Esophagus muscularis mucosa (tissue), 4 donors: ENCODE measurements around the gene TP63. TPM values are rescaled to one million over a fixed set of nuclear protein-coding genes. Genes with fewer than 3 reads are reported as not detected.

ENCODE experiments used
- DNase-seq: peaks from one replicate; pipeline ENCODE4 v3.0.0-alpha.2; 2017; ENCODE audit errors: extremely low spot score
- H3K27ac ChIP-seq, 4 donors: fragments of 200-600 bp; sonication (generic); replicated peaks in 1 of 4; 1 replicate in 3 of 4; 2 replicates in 1 of 4; pipeline ENCODE4 v1.5.1; 2016 to 2019; ENCODE audit warnings: mild to moderate bottlenecking in 1 of 4
- H3K27me3 ChIP-seq, 4 donors: fragments of 200-600 bp; sonication (generic); one replicate each; pipeline versions ENCODE4 v1.5.1 to v1.6.0; 2016 to 2019
- H3K36me3 ChIP-seq, 4 donors: fragments of 200-600 bp; sonication (generic); one replicate each; pipeline ENCODE4 v1.5.1; 2016 to 2019
- H3K4me1 ChIP-seq, 4 donors: fragments of 200-600 bp; sonication (generic); one replicate each; pipeline ENCODE4 v1.5.1; 2016 to 2019
- H3K4me3 ChIP-seq, 4 donors: fragments of 200-600 bp; sonication (generic); 1 replicate in 2 of 4; 2 replicates in 2 of 4; pipeline ENCODE4 v1.5.1; 2016 to 2019; ENCODE audit warnings: mild to moderate bottlenecking in 4 of 4, moderate library complexity in 1 of 4
- H3K9me3 ChIP-seq, 4 donors: fragments of 200-600 bp; sonication (generic); 1 replicate in 3 of 4; 2 replicates in 1 of 4; pipeline ENCODE4 v1.5.1; 2016 to 2019
- EP300 ChIP-seq: sonication (generic); formaldehyde crosslinking; IDR thresholded peaks from one replicate; pipeline ENCODE4 v1.6.1; 2017; ENCODE audit warnings: antibody characterized with exemption
- POLR2A ChIP-seq: fragments of 450-650 bp; IDR thresholded peaks from one replicate; pipeline ENCODE4 v1.6.1; 2017; ENCODE audit warnings: antibody characterized with exemption, moderate library complexity, mild to moderate bottlenecking, low read depth
- POLR2AphosphoS5 ChIP-seq, 2 donors: sonication (generic); formaldehyde crosslinking; IDR thresholded peaks; one replicate each; pipeline ENCODE4 v1.6.1; 2017; ENCODE audit warnings: antibody characterized with exemption in 2 of 2
- WGBS: methylation state at CpG from one replicate; pipeline ENCODE4 v1.1.5; 2018; 5-methylcytosine and 5-hydroxymethylcytosine counted together
- intact Hi-C: fragments of 100-400 bp; cut with DNase I; formaldehyde crosslinking; loops from one replicate; pipeline ENCODE4 v1.15.1; 2023
- total RNA-seq, 4 donors: library from RNA; depleted of rRNA; stranded (reverse); fragments of >200 nt; gene quantifications; one replicate each; pipeline versions ENCODE4 v1.1.0 to v1.2.1, GENCODE V29; 2016
- TF ChIP-seq, protein P1 (sequence below), 3 experiments: fragments of 200-600 bp in 2 of 3; fragments of 450-650 bp in 1 of 3; sonication (generic) in 2 of 3; IDR thresholded peaks; one replicate each; pipeline ENCODE4 v1.5.1; 2017 to 2019; ENCODE audit warnings: antibody characterized with exemption in 3 of 3, mild to moderate bottlenecking in 2 of 3, moderate library complexity in 1 of 3

The TP63 gene
- total RNA-seq, 4 donors from 2014 or later: under 0.01 to 0.34 (median 0.21) TPM

DNA sequence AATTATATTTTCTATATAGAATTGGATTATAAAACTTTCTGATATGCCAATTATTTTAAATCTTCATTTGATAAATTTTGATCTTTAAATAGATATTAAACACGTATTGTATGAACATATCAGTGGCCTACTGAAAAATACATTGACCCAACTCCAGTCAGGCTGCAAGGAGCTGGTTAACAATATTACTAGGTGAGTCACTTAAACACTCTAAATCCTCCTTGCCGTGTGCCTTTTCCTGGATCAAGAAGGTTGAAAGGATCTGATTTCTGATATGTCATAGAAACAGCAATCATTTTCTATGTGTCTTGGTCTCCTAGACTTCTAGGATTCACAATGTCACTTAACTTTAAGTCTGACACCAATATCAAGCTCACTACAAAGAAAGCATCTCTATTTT is 123.2 kb downstream of the TP63 start:
- no peaks in the 10 kb centered on the region for H3K27me3 ChIP-seq
- no peak overlapping the region for H3K27ac ChIP-seq
- H3K36me3 ChIP-seq: no peaks in the 10 kb centered on the region
- H3K4me1 ChIP-seq: no peaks in the 10 kb centered on the region
- 87% methylated on average over 2 of the region's 2 CpGs for WGBS
- no peak overlapping the region for H3K4me3 ChIP-seq
- intact Hi-C loops: no loop called here
- H3K9me3 ChIP-seq: peaks cover 0 to 3% (median 0%) of the 10 kb centered on the region in 4 donors
- TF ChIP-seq POLR2A (no peak), EP300 (no peak), POLR2AphosphoS5 (IDR thresholded peaks at IDR 0.05) (no peak)
- TF ChIP-seq, protein P1, sequence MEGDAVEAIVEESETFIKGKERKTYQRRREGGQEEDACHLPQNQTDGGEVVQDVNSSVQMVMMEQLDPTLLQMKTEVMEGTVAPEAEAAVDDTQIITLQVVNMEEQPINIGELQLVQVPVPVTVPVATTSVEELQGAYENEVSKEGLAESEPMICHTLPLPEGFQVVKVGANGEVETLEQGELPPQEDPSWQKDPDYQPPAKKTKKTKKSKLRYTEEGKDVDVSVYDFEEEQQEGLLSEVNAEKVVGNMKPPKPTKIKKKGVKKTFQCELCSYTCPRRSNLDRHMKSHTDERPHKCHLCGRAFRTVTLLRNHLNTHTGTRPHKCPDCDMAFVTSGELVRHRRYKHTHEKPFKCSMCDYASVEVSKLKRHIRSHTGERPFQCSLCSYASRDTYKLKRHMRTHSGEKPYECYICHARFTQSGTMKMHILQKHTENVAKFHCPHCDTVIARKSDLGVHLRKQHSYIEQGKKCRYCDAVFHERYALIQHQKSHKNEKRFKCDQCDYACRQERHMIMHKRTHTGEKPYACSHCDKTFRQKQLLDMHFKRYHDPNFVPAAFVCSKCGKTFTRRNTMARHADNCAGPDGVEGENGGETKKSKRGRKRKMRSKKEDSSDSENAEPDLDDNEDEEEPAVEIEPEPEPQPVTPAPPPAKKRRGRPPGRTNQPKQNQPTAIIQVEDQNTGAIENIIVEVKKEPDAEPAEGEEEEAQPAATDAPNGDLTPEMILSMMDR (IDR thresholded peaks at IDR 0.05): no peak
- DNase-seq: no peak

DNA sequence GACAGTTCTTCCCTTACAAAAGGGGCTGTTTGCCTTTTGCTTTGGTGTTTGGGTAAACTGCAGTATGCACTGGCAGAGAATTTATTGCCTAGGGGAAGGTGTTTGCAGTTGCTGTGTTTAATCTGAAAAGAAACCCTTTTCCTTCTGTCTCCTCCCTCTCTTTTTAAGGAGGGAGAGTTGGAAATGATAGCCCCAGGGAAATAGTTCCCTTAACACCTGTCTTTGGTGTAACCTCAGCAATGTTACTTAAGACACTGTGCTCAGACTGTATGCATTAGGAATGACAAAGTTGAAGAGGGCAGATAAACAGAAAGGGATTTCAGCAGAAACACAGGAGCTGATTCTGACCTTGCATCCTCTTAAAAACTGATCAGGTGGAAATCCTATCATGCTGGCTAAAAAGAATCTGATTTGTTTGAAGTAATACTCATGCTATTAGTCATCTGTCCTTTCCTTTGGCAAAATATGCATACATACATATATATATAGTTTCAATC is 125.4 kb downstream of the TP63 start:
- no peaks in the 10 kb centered on the region for H3K36me3 ChIP-seq
- no peaks in the 10 kb centered on the region for H3K4me1 ChIP-seq
- H3K4me3 ChIP-seq: no peak overlapping the region
- intact Hi-C loops: no loop called here
- no peaks in the 10 kb centered on the region for H3K27me3 ChIP-seq
- H3K9me3 ChIP-seq: no peaks in the 10 kb centered on the region
- DNase-seq: no peak
- H3K27ac ChIP-seq: no peak overlapping the region
- TF ChIP-seq POLR2AphosphoS5 (IDR thresholded peaks at IDR 0.05): no peak
- no peak for TF ChIP-seq POLR2A
- TF ChIP-seq, protein P1 (IDR thresholded peaks at IDR 0.05): no peak
- no peak for TF ChIP-seq EP300

DNA sequence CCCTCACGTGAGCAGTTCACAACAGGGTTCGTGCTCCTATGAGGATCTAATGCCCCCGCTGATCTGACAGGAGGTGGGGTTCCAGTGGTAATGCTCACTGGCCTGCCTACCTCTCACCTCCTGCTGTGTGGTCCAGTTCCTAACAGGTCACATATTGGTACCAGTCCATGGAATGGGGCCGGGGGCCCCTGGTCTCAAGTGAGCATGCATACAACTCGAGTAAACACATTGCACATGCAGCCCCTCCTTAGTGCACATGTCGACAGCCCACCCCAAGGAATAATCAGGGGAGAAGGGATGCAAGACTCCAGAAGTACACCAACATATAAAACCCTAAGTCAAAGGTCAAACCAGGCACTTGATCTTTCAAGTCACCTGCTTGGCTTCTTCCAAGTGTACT is 127.0 kb downstream of the TP63 start:
- Histone ChIP-seq H3K4me1 (no peaks in the 10 kb centered on the region), H3K36me3 (no peaks in the 10 kb centered on the region), H3K4me3 (no peak overlapping the region), H3K27me3 (no peaks in the 10 kb centered on the region), H3K27ac (no peak overlapping the region), H3K9me3 (no peaks in the 10 kb centered on the region)
- no peak for DNase-seq
- TF ChIP-seq, protein P1 (IDR thresholded peaks at IDR 0.05): no peak
- TF ChIP-seq POLR2AphosphoS5 (IDR thresholded peaks at IDR 0.05): no peak
- WGBS: 80% methylated on average over 6 of the region's 6 CpGs
- intact Hi-C loops: no loop called here

DNA sequence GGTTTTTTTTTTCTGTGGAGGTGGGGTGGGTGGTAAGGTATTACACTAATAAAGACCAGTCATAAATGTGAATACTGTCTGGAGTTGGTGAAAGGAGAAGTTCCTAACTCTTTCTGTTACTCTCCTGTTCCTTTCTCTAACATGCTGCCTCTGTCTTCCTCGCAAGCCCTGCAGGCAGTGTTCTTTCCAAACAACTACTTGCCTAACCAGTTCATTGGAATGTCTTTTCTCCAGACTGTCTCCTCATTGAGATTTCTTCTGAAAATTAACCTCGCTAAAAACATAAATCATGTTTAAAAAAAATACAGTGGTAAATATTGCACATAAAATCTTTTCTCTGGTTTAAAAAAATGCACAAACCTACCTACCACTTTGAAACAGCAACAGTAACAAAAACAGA is 135.2 kb downstream of the TP63 start:
- intact Hi-C loops: no loop called here
- DNase-seq: no peak
- WGBS: 60% methylated on average over 2 of the region's 2 CpGs
- Histone ChIP-seq H3K27me3 (no peaks in the 10 kb centered on the region), H3K4me1 (no peaks in the 10 kb centered on the region), H3K27ac (no peak overlapping the region), H3K4me3 (no peak overlapping the region), H3K36me3 (no peaks in the 10 kb centered on the region), H3K9me3 (no peaks in the 10 kb centered on the region)
- no peak for TF ChIP-seq POLR2AphosphoS5 (IDR thresholded peaks at IDR 0.05)
- TF ChIP-seq, protein P1 (IDR thresholded peaks at IDR 0.05): no peak
- no peak for TF ChIP-seq EP300
- TF ChIP-seq POLR2A: no peak

DNA sequence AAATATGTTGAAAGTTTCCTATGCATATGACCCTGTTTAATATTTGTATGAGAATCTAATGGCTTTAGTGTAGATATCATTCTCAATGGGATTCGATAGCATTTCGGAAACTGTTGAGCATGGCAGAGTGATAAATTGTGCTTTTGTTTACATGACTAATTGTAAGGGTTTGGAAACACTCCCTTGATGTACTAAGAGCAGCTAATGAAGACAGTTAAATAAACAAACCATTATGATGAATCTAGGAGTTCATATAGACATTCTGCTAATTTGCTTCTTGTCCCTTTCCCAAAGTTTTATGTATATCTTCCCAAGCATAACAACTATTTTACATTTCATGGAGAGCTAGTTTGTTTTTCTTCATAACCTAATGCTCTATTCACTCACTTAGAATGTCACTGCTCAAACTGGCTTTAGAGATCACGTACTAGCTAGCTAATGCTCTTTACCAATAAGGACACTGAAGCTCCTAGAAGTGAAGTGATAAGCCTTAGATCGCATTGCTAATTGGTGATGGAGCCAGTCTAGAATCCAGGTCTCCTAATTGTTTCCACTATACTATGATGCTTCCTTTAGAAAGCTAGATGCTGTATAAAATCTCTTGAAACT is 140.8 kb downstream of the TP63 start:
- TF ChIP-seq POLR2AphosphoS5 (IDR thresholded peaks at IDR 0.05) (no peak), EP300 (no peak), POLR2A (no peak)
- TF ChIP-seq, protein P1 (IDR thresholded peaks at IDR 0.05): no peak

More for the DNA sequence above, 140.8 kb downstream of the TP63 start:
- Histone ChIP-seq H3K4me3 (no peak overlapping the region), H3K4me1 (no peaks in the 10 kb centered on the region), H3K27me3 (no peaks in the 10 kb centered on the region), H3K9me3 (no peaks in the 10 kb centered on the region), H3K27ac (no peak overlapping the region), H3K36me3 (no peaks in the 10 kb centered on the region)
- intact Hi-C loops: no loop called here
- no peak for DNase-seq
- 84% methylated on average over 4 of the region's 4 CpGs for WGBS
